DLD1 (cell line): ENCODE measurements around the gene MIS12.

Experiments used
- in situ Hi-C: cut with HindIII; loops from 2 replicates; pipeline ENCODE4 v1.10.0; 2017; ENCODE audit warnings: low sequenced_read_pairs

MIS12 gene

GRCh38 chr17:5486206-5487124, at the start of gene MIS12:
Gene MIS12, plus strand, starts transcription at chr17:5486566. Its CDS starts 2,297 bp downstream, at chr17:5488863.
- in situ Hi-C loops = no loop called here

GRCh38 chr17:5437721-5438317, 48.5 kb upstream of the MIS12 start:
- in situ Hi-C loops = no loop called here

- in situ Hi-C loops = no loop called here
These were observed 47.5 kb upstream of the MIS12 start, which contains the start of gene C1QBP for GRCh38 chr17:5438716-5439445. Gene C1QBP, minus strand, starts transcription at chr17:5439155. Its CDS starts 82 bp downstream, at chr17:5439073.

- in situ Hi-C loops = no loop called here
These were observed 47.0 kb upstream of the MIS12 start for GRCh38 chr17:5439446-5439764.

- in situ Hi-C loops = no loop called here
These were observed 42.6 kb upstream of the MIS12 start for GRCh38 chr17:5443728-5444127.

GRCh38 chr17:5444209-5444608, 42.2 kb upstream of the MIS12 start:
- in situ Hi-C loops = no loop called here

GRCh38 chr17:5446786-5447185, 39.6 kb upstream of the MIS12 start:
- in situ Hi-C loops = no loop called here

- in situ Hi-C loops = no loop called here
These were observed 21.5 kb upstream of the MIS12 start for GRCh38 chr17:5464717-5465507.

GRCh38 chr17:5466295-5466694, 20.1 kb upstream of the MIS12 start:
- in situ Hi-C loops = no loop called here

- in situ Hi-C loops = no loop called here
These were observed 18.9 kb upstream of the MIS12 start for GRCh38 chr17:5467416-5467815.

- in situ Hi-C loops = no loop called here
These were observed 18.3 kb upstream of the MIS12 start for GRCh38 chr17:5468075-5468473.

GRCh38 chr17:5472511-5472910, 13.9 kb upstream of the MIS12 start:
- in situ Hi-C loops = no loop called here

- in situ Hi-C loops = no loop called here
These were observed 12.5 kb upstream of the MIS12 start for GRCh38 chr17:5473906-5474305.

GRCh38 chr17:5478992-5479391, 7.4 kb upstream of the MIS12 start:
- in situ Hi-C loops = no loop called here

- in situ Hi-C loops = no loop called here
These were observed 5.4 kb upstream of the MIS12 start for GRCh38 chr17:5480962-5481361.

GRCh38 chr17:5481451-5481850, 4.9 kb upstream of the MIS12 start:
- in situ Hi-C loops = no loop called here

- in situ Hi-C loops = no loop called here
These were observed 828 bp upstream of the MIS12 start, which contains the start of gene DERL2 for GRCh38 chr17:5485270-5486205. Gene DERL2, minus strand, starts transcription at chr17:5486178. Its CDS starts 17 bp downstream, at chr17:5486161.

- in situ Hi-C loops = no loop called here
These were observed 2.4 kb downstream of the MIS12 start for GRCh38 chr17:5488752-5489151.

GRCh38 chr17:5492970-5493369, 6.6 kb downstream of the MIS12 start:
- in situ Hi-C loops = no loop called here
